ENCODE data around the gene PLEKHG7. TPM values are rescaled to one million over a fixed set of nuclear protein-coding genes. Genes with fewer than 3 reads are reported as not detected.

The PLEKHG7 gene
- total RNA-seq, 2 donors from 2014 or later: not detected

DNA sequence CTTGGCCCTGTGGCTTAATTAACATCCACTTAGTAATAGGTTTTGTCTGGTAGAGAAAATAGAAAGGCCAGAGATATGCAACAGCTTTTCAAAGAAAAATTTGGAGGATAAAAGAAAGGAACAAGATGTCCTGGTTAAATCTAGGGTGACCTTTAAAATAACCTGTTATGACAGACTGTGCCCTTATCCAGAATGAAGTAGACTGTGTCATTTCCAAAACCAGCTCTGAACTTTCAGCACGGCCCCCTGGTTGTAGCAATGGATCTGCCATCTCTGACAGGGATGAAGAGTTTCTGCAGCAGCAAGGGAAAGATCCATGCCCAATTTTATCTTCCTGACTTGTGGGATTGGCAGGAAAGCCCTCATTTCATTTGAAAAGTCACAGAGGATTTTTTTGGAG, 5.1 kb downstream of the PLEKHG7 start:
- no peaks in the 10 kb centered on the region for H3K27me3 ChIP-seq (ENCODE audit: control insufficient read depth, insufficient read depth, low read length, poor library complexity, severe bottlenecking)
- no peak overlapping the region for H3K4me3 ChIP-seq (ENCODE audit: low read length)
- H3K9ac ChIP-seq (ENCODE audit: extremely low read depth, low read length, poor library complexity, severe bottlenecking): no peak overlapping the region
- H3K4me3 Mint-ChIP-seq: no peak overlapping the region
- DNase-seq: no peak
- no peaks in the 10 kb centered on the region for H3K36me3 Mint-ChIP-seq (ENCODE audit: low read depth)
- peaks cover 2% of the 10 kb centered on the region for H3K27me3 Mint-ChIP-seq (ENCODE audit: insufficient read depth)
- no peak overlapping the region for H3K27ac Mint-ChIP-seq
- H3K9me3 Mint-ChIP-seq: no peaks in the 10 kb centered on the region
- no peak overlapping the region for H3K27ac ChIP-seq (ENCODE audit: low read depth, low read length)
- peaks cover 4% of the 10 kb centered on the region for H3K4me1 ChIP-seq (ENCODE audit: control insufficient read depth, insufficient read depth, low read length)
- no peaks in the 10 kb centered on the region for H3K9me3 ChIP-seq (ENCODE audit: control insufficient read depth, low read length)
- TF ChIP-seq, protein P1, sequence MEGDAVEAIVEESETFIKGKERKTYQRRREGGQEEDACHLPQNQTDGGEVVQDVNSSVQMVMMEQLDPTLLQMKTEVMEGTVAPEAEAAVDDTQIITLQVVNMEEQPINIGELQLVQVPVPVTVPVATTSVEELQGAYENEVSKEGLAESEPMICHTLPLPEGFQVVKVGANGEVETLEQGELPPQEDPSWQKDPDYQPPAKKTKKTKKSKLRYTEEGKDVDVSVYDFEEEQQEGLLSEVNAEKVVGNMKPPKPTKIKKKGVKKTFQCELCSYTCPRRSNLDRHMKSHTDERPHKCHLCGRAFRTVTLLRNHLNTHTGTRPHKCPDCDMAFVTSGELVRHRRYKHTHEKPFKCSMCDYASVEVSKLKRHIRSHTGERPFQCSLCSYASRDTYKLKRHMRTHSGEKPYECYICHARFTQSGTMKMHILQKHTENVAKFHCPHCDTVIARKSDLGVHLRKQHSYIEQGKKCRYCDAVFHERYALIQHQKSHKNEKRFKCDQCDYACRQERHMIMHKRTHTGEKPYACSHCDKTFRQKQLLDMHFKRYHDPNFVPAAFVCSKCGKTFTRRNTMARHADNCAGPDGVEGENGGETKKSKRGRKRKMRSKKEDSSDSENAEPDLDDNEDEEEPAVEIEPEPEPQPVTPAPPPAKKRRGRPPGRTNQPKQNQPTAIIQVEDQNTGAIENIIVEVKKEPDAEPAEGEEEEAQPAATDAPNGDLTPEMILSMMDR (conservative IDR thresholded peaks at IDR 0.05): no peak
- peaks cover 11% of the 10 kb centered on the region for H3K4me1 Mint-ChIP-seq
- WGBS, 2 experiments (ENCODE audit: insufficient coverage in 1 of 2, insufficient read length in 1 of 2): 90 to 91% methylated on average over 1 of the region's 1 CpG
- no peaks in the 10 kb centered on the region for H3K36me3 ChIP-seq (ENCODE audit: control insufficient read depth, insufficient read depth, low read length)

GRCh38 chr12:92715625-92716024, 12.8 kb downstream of the PLEKHG7 start:
- Histone ChIP-seq H3K36me3 (ENCODE audit: control insufficient read depth, insufficient read depth, low read length) (no peaks in the 10 kb centered on the region), H3K4me3 (ENCODE audit: low read length) (no peak overlapping the region), H3K9ac (ENCODE audit: extremely low read depth, low read length, poor library complexity, severe bottlenecking) (no peak overlapping the region), H3K9me3 (ENCODE audit: control insufficient read depth, low read length) (no peaks in the 10 kb centered on the region), H3K27me3 (ENCODE audit: control insufficient read depth, insufficient read depth, low read length, poor library complexity, severe bottlenecking) (no peaks in the 10 kb centered on the region), H3K4me1 (ENCODE audit: control insufficient read depth, insufficient read depth, low read length) (no peaks in the 10 kb centered on the region), H3K27ac (ENCODE audit: low read depth, low read length) (no peak overlapping the region)
- 88 to 97% methylated on average over 1 of the region's 1 CpG for WGBS, 2 experiments (ENCODE audit: insufficient coverage in 1 of 2, insufficient read length in 1 of 2)
- H3K27me3 Mint-ChIP-seq (ENCODE audit: insufficient read depth): no peaks in the 10 kb centered on the region
- H3K4me3 Mint-ChIP-seq: no peak overlapping the region
- no peak overlapping the region for H3K27ac Mint-ChIP-seq
- TF ChIP-seq, protein P1 (conservative IDR thresholded peaks at IDR 0.05): no peak
- peaks cover 14% of the 10 kb centered on the region for H3K9me3 Mint-ChIP-seq
- DNase-seq: no peak
- no peaks in the 10 kb centered on the region for H3K36me3 Mint-ChIP-seq (ENCODE audit: low read depth)
- peaks cover 8% of the 10 kb centered on the region for H3K4me1 Mint-ChIP-seq

GRCh38 chr12:92717202-92717601, 14.4 kb downstream of the PLEKHG7 start:
- WGBS, 2 experiments (ENCODE audit: insufficient coverage in 1 of 2, insufficient read length in 1 of 2): 80 to 90% methylated on average over 2 of the region's 2 CpGs
- Histone ChIP-seq H3K4me3 (ENCODE audit: low read length) (no peak overlapping the region), H3K36me3 (ENCODE audit: control insufficient read depth, insufficient read depth, low read length) (no peaks in the 10 kb centered on the region), H3K27me3 (ENCODE audit: control insufficient read depth, insufficient read depth, low read length, poor library complexity, severe bottlenecking) (no peaks in the 10 kb centered on the region), H3K27ac (ENCODE audit: low read depth, low read length) (no peak overlapping the region), H3K9ac (ENCODE audit: extremely low read depth, low read length, poor library complexity, severe bottlenecking) (no peak overlapping the region), H3K4me1 (ENCODE audit: control insufficient read depth, insufficient read depth, low read length) (no peaks in the 10 kb centered on the region), H3K9me3 (ENCODE audit: control insufficient read depth, low read length) (no peaks in the 10 kb centered on the region)
- Mint-ChIP-seq H3K36me3 (ENCODE audit: low read depth) (no peaks in the 10 kb centered on the region), H3K4me1 (peaks cover 8% of the 10 kb centered on the region), H3K27me3 (ENCODE audit: insufficient read depth) (no peaks in the 10 kb centered on the region), H3K4me3 (no peak overlapping the region), H3K9me3 (peaks cover 14% of the 10 kb centered on the region), H3K27ac (no peak overlapping the region)
- TF ChIP-seq, protein P1 (conservative IDR thresholded peaks at IDR 0.05): peak; percentile 82
- peak; percentile 76 for DNase-seq
